SW480 (cell line): ENCODE measurements around the gene PRPF31.

Source experiments
- DNase-seq: peaks from one replicate; pipeline ENCODE4 v3.0.0-alpha.2; 2016; ENCODE audit warnings: low spot score

The PRPF31 gene

DNA sequence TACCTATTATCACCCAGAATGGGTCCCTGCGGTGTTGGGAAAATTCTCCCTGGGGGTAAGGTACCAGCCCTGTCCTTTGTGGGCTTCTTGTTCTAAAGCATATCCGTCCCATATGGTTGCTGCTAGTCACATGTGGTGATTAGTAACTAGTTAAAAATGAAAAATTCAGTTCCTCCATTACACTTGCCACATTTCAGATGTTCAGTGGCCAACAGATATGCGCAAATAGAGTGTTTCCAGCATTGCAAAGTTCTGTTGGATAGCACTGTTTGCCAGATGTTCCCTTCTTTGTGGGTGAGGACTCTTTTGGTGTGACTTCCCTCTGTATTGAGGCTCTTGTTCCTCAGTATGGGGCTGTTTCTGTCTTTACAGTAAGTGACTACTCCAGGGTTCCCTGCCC is 25.8 kb downstream of the PRPF31 start:
- no peak for DNase-seq

DNA sequence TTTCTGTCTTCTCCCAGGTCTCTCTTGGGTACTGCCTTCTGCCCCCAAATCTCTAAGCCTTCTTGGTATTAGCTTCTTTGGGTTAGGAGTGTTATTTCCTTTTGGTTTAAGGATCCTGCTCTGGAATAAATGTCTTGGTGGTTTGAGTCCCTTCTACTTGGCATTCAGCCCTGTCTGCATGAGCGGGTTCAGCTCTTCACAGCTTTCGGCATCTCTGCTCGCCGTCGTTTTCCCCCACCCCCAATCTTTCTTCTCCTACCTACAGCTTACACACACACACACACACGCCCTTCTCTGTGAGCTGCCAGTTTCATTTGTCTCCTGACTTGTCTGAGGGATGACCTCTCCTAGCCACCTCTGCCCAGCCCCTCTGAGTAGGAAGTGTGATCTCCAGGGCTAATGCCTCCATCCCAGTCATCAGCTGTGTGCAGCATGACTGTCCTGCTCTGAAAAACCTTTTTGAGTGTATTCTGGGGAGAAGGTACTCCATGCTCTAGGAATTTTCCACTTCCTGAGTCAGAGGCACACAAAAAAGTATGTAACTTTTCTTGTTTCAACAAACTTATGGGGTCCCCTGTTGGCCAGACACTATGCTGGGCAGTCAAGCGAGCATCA is 26.7 kb downstream of the PRPF31 start:
- no peak for DNase-seq

- no peak for DNase-seq
Observed at GRCh38 chr19:54145541-54146158, 30.1 kb downstream of the PRPF31 start.

DNA sequence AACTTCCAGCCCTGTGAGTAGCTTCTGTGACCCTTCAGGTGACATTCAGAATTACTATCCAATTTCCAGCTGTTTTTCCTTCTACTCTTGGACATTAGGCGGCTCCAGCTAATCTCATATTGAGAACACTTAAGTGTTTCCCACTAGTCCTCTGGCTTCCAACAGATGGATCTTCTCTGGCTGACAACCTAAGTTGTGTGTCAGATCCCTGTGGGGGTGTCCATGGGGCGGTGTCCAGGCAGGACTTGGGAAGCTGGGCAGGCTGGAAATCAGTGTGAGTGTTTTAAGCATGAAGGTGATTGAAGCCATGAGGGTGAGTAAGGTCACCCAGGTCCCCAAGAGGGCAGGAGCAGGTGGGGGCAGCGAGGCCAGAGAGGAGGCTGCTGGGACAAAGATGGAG is 32.1 kb downstream of the PRPF31 start:
- no peak for DNase-seq

DNA sequence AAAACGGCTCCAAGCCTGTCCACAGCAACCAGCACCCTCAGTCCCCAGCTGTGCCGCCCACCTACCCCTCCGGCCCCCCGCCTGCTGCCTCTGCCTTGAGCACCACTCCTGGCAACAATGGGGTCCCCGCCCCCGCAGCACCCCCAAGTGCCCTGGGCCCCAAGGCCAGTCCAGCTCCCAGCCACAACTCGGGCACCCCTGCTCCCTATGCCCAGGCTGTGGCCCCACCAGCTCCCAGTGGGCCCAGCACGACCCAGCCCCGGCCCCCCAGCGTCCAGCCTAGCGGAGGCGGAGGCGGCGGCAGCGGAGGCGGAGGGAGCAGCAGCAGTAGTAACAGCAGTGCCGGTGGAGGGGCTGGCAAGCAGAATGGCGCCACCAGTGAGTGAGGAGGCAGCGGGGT is 32.6 kb downstream of the PRPF31 start:
- DNase-seq, result no peak

- no peak for DNase-seq
Observed at GRCh38 chr19:54149021-54149812, 33.7 kb downstream of the PRPF31 start.

GRCh38 chr19:54151362-54152035 is 35.9 kb downstream of the PRPF31 start:
- DNase-seq, result no peak

GRCh38 chr19:54152267-54152666 is 36.7 kb downstream of the PRPF31 start:
- DNase-seq, result no peak

GRCh38 chr19:54152878-54153524 is 37.4 kb downstream of the PRPF31 start:
- DNase-seq, result no peak

GRCh38 chr19:54153731-54154326 is 38.3 kb downstream of the PRPF31 start:
- no peak for DNase-seq

DNA sequence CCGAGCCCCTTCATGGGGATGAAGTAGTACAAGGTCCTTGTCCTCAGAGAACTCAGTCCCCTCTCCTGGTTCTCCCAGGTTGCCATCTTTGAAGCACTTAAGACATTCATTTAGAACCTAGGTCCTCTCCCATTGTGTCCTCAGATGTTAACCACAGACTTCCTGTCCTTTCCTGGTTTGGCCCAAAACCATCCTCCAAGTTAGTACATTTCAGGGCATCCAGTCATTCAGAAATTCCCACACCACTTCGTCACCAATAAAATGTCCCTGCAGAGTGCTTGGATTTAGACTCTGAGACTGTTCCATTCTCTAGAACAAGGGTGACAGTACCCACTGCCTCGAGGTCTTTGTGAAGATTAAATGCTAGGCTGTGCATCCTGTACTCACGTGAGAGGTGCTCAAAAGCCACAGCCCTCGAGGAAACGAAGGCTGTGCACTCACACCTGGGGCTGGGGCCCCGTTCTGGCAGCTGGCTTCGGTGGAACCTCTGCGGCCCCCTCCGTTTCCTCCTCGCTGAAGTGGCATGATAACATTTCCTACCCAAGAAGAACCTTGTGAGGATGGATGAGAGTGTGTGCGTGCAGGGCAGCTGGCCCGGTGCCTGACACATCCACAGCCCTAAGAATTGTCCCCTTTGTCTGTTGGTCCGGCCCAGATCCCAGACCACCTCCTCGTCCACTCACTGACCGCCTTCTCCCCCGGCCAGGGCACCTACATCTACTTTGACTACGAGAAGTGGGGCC is 39.2 kb downstream of the PRPF31 start:
- no peak for DNase-seq

DNA sequence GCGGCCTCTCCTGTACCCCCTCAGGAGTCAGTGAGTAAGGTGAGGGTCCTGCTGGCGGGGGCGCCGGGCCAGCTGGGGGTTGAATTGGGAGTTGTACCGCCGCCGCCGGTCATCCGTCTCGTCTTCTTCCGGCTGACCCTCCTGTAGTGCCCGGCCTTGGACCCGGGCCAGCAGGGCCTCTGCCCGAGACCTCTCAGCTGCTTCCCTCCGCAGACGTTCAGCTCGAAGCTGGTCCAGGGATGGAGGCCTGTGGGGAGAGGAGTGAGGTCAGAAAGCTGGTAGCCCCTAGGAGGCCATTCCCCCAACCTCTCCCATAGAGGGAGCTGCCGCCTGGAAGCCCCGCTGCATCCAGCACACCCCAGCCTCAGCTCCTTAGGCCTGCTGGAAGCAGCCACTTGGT is 40.1 kb downstream of the PRPF31 start:
- no peak for DNase-seq

- DNase-seq, result no peak
Observed at GRCh38 chr19:54156490-54156889, 40.9 kb downstream of the PRPF31 start.

DNA sequence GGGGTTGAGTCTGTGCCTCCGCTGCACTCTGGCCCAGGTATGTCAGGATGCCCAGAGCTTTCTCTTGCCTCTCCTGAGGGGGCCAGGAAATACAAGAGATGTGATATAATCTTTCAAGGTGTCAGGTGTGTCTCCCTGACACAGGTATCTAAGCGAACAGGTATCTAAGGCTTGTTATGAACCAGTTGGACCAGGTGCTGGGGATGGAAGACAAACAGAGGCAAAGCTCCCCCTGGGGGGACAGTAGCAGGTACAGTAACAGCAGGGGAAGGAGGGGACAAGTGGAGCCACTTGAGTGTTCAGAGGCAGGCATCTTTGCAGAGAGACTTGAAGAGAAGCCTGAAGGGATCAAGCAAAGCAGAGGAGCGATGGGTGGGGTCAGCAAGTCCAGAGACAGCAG is 41.4 kb downstream of the PRPF31 start:
- no peak for DNase-seq

GRCh38 chr19:54158812-54159351 is 43.3 kb downstream of the PRPF31 start:
- DNase-seq, result no peak

GRCh38 chr19:54159352-54160181 is 44.0 kb downstream of the PRPF31 start, which contains the start of gene LENG1:
TSS of gene LENG1 (minus strand) at chr19:54159721. CDS start at chr19:54159695, 26 bp downstream.
- DNase-seq, result peak; percentile 100

DNA sequence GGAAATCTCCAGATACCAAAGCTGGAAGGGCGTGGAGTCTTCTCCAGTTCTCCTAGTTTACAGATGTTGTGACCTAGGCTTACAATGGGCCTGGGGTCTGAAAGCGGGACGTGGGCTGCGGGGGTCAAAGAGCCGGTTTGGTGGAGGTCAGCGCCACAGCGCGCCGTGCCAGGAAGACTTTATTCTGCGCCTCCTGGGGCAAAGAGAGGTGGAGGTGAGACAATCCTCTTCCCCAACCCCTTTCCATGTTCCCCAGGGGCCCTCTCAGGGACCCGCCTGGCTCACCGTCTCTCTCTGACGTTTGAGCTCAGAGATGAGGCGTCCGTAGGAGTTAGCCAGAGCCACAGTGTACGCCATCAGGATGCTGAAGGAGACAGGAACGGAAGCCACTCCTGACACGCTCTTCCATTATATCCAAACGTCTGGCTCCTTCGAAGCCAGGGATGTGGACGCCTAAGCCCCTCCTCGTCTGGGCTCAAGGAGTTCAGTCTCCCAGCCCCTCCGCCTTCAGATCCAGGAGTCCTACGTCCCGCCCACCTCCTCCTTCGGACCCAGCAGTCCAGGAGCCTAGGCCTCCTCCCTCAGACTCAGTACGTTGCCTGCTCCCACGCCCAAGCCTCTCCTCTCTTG is 44.7 kb downstream of the PRPF31 start:
- no peak for DNase-seq

DNA sequence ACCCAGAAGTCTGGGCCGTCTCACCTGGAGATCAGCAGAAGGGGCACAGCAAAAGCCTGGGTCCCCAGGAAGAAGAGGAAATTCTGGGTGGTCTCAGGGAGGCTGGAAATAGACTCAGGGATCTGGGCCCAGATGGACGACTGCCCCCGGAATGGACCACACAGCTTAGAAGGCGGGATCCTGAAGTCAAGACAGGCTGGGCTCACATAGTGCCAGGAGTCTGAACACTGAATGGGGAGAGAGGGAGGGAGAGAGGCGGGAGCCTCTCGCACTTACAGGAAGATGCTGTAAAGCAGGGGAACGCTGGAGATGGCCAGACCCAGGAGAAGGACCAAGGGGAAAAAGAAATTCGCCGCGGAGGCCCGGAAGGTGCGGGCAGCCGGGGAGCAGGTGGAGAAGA is 45.3 kb downstream of the PRPF31 start:
- DNase-seq, result no peak

DNA sequence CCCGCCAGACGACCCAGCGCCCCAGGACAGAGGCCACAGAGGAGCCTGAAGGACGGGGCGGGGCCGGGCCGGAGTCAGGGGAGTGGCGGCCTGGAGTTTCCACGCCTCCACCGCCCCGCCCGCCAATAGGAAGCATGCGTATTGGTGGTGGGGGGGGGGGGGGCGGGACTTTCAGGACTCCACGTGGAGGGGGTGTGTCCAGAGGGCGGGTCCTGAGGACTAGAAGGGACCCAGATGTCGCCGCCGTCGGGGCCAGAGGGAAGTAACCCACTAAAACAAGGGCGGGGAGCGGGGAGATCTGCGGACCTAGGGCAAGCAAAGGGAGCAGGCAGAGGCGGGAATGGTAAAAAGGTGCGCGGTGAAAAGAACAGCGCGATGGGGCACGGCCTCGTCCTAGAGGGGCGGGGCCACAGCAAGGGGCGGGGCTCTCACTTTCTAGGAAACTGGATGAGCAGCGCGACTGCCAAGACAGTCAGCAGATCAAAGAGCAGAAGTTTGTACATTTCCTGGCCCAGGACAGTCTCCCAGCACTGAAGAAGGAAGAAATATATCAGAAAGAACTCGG is 46.8 kb downstream of the PRPF31 start:
- DNase-seq, result peak; percentile 91
